Muscle layer of duodenum (tissue), 2 donors: ENCODE data around the gene GPR31.
A peak's percentile ranks its signal among the peaks of the same experiment; 100 is the strongest.

Experiments
- H3K27ac ChIP-seq: one replicate; pipeline ENCODE4 v1.7.0; 2013; ENCODE audit warnings: mild to moderate bottlenecking, low read length
- H3K27me3 ChIP-seq: one replicate; pipeline ENCODE4 v1.7.0; 2013; ENCODE audit warnings: low read depth, mild to moderate bottlenecking, control low read depth, low read length
- H3K36me3 ChIP-seq, 2 donors: one replicate each; pipeline ENCODE4 v1.7.0; 2013; ENCODE audit warnings: low read length in 2 of 2, control low read depth in 1 of 2, mild to moderate bottlenecking in 1 of 2; ENCODE audit not compliant: insufficient read depth in 2 of 2, control insufficient read depth in 1 of 2
- H3K4me1 ChIP-seq, 2 donors: one replicate each; pipeline ENCODE4 v1.7.0; 2013; ENCODE audit warnings: low read length in 2 of 2, mild to moderate bottlenecking in 2 of 2, control low read depth in 1 of 2, moderate library complexity in 1 of 2; ENCODE audit not compliant: insufficient read depth in 2 of 2, control insufficient read depth in 1 of 2
- H3K4me3 ChIP-seq, 2 donors: one replicate each; pipeline ENCODE4 v1.7.0; 2013; ENCODE audit warnings: low read length in 2 of 2, low read depth in 1 of 2, mild to moderate bottlenecking in 1 of 2
- H3K9me3 ChIP-seq, 2 donors: one replicate each; pipeline ENCODE4 v1.7.0; 2013; ENCODE audit warnings: low read length in 2 of 2, control low read depth in 1 of 2, mild to moderate bottlenecking in 1 of 2; ENCODE audit not compliant: control insufficient read depth in 1 of 2
- donor health status: healthy.

GPR31 gene

GRCh38 chr6:167122827-167123657 lies 34.7 kb downstream of the GPR31 start, which contains the start of gene CCR6:
TSS of gene CCR6 (plus strand) at chr6:167123096. CDS start at chr6:167136135, 13,039 bp downstream.
- no peak within 1 kb of the TSS for H3K27ac ChIP-seq
- no peaks in the 10 kb centered on the region for H3K36me3 ChIP-seq
- H3K4me1 ChIP-seq, result peaks cover 0 to 5% of the 10 kb centered on the region in 2 donors
- no peaks in the 10 kb centered on the region for H3K9me3 ChIP-seq
- no peak within 1 kb of the TSS for H3K4me3 ChIP-seq
- H3K27me3 ChIP-seq, result no peaks in the 10 kb centered on the region

GRCh38 chr6:167122041-167122826 lies 35.5 kb downstream of the GPR31 start:
- Histone ChIP-seq H3K27ac (no peak overlapping the region), H3K4me3 (no peak overlapping the region), H3K36me3 (no peaks in the 10 kb centered on the region), H3K9me3 (no peaks in the 10 kb centered on the region), H3K4me1 (peaks cover 0 to 5% of the 10 kb centered on the region in 2 donors), H3K27me3 (no peaks in the 10 kb centered on the region)

GRCh38 chr6:167121335-167121841 lies 36.4 kb downstream of the GPR31 start:
- H3K36me3 ChIP-seq, result no peaks in the 10 kb centered on the region
- no peaks in the 10 kb centered on the region for H3K9me3 ChIP-seq
- peaks cover 0 to 8% of the 10 kb centered on the region in 2 donors for H3K4me1 ChIP-seq
- H3K4me3 ChIP-seq, result no peak overlapping the region
- no peak overlapping the region for H3K27ac ChIP-seq
- H3K27me3 ChIP-seq, result no peaks in the 10 kb centered on the region

- Histone ChIP-seq H3K27me3 (no peaks in the 10 kb centered on the region), H3K4me1 (peaks cover 0 to 16% of the 10 kb centered on the region in 2 donors)
Measured at GRCh38 chr6:167120583-167120903, 37.2 kb downstream of the GPR31 start.

GRCh38 chr6:167119670-167120582 lies 37.9 kb downstream of the GPR31 start:
- Histone ChIP-seq H3K4me1 (peaks cover 0 to 16% of the 10 kb centered on the region in 2 donors), H3K4me3 (no peak overlapping the region), H3K27me3 (no peaks in the 10 kb centered on the region), H3K9me3 (no peaks in the 10 kb centered on the region), H3K27ac (no peak overlapping the region), H3K36me3 (no peaks in the 10 kb centered on the region)

More at GRCh38 chr6:167120583-167120903, 37.2 kb downstream of the GPR31 start:
- no peak overlapping the region for H3K4me3 ChIP-seq
- H3K36me3 ChIP-seq, result no peaks in the 10 kb centered on the region
- no peaks in the 10 kb centered on the region for H3K9me3 ChIP-seq
- no peak overlapping the region for H3K27ac ChIP-seq

DNA sequence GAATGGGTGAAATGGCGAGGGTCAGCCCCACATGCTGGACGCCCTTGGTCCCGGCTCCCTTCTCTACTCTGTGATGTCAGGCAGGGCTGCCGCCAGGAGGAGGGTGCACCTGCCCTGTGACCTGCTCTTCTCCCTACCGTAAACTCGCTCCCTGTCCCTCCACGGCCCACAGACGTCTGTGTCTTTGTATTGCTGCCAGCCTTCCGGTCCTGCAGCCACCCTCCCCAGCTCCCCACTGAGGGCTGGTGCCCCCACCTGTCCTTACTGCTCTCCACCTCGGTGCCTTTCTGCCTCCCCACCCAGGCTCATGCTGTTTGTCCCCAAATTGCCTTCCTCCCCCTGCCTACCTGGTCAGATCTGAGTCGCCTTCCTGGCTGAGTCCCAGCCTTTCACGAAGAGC lies 38.9 kb downstream of the GPR31 start:
- Histone ChIP-seq H3K4me1 (peaks cover 0 to 16% of the 10 kb centered on the region in 2 donors), H3K4me3 (no peak overlapping the region)

GRCh38 chr6:167118006-167118405 lies 39.8 kb downstream of the GPR31 start:
- no peaks in the 10 kb centered on the region for H3K27me3 ChIP-seq
- no peaks in the 10 kb centered on the region for H3K9me3 ChIP-seq
- peaks cover 0 to 16% of the 10 kb centered on the region in 2 donors for H3K4me1 ChIP-seq
- H3K27ac ChIP-seq, result no peak overlapping the region
- H3K4me3 ChIP-seq, result no peak overlapping the region
- H3K36me3 ChIP-seq, result no peaks in the 10 kb centered on the region

More for the DNA sequence above, 38.9 kb downstream of the GPR31 start:
- Histone ChIP-seq H3K36me3 (no peaks in the 10 kb centered on the region), H3K27ac (no peak overlapping the region), H3K27me3 (no peaks in the 10 kb centered on the region), H3K9me3 (no peaks in the 10 kb centered on the region)

DNA sequence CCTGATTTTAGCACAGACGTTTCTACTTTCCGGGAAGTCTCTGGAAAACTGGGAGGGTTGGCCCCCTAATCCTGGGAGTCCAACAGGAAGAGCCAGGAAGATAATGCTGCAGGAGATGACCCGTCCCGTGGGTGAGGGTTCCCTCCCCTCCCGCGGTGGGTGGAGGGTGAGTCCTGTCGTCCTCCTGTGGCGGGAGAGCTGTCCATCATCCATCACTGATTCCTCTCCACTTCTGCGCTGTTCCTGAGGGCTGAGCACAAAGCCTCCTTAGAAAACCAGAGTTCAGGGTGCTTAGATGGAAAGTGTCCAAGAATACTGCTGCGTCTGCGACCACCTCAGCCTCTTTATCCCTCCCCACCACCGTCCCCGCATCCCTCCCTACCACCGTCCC lies 40.9 kb downstream of the GPR31 start:
- Histone ChIP-seq H3K27me3 (no peaks in the 10 kb centered on the region), H3K9me3 (no peaks in the 10 kb centered on the region), H3K36me3 (no peaks in the 10 kb centered on the region), H3K27ac (no peak overlapping the region), H3K4me1 (peaks cover 0 to 16% of the 10 kb centered on the region in 2 donors), H3K4me3 (no peak overlapping the region)

DNA sequence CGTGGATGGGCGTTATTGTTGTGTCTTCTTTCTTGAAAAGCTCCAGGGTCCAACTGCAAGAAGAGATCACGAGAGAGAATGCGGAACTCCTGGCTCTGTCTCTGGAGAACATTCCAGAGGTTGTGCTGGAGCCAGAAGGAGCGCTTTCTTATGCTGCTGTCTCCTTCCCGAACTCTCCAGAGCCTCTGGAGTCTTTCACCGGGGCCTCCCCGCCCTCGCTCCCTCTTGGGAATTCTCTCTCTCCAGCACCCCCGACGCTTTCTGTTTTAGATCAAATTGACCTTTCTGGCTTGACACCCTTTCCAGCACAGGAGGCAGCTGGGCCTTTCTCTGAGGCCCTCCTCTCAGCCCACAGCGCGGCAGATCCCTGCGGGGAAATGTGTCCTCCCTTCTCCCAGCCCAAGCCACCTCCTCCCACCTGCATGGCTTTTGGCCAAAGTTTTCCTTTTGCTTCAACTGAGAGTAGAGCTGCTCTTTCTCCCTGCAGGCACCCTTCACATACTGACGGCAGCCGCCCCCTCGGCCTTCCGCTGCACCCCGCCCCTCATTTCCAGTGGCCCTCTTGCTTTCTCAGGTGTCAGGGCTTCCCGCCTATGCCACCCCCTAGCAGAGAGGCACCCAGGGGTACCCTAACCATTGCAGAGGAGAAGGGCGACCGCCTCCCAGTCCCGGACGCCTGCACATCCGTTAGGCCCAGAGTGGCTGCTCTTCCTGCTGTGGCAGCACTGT lies 41.5 kb downstream of the GPR31 start:
- Histone ChIP-seq H3K4me1 (peaks cover 0 to 16% of the 10 kb centered on the region in 2 donors), H3K27ac (no peak overlapping the region), H3K9me3 (no peaks in the 10 kb centered on the region), H3K36me3 (no peaks in the 10 kb centered on the region), H3K27me3 (no peaks in the 10 kb centered on the region), H3K4me3 (peak overlapping the region in 1 of 2 donors; percentile 36)

- Histone ChIP-seq H3K36me3 (no peaks in the 10 kb centered on the region), H3K27me3 (no peaks in the 10 kb centered on the region), H3K27ac (no peak overlapping the region), H3K9me3 (no peaks in the 10 kb centered on the region), H3K4me1 (peaks cover 0 to 16% of the 10 kb centered on the region in 2 donors), H3K4me3 (no peak overlapping the region)
Measured at GRCh38 chr6:167115054-167115453, 42.7 kb downstream of the GPR31 start.
